ENCODE results near the gene PIK3R4. TPM values are rescaled to one million over a fixed set of nuclear protein-coding genes. Genes with fewer than 3 reads are reported as not detected.

PIK3R4 gene
- total RNA-seq, 1 donor, result 35.5 TPM

GRCh38 chr3:130743354-130743753 lies 3.3 kb downstream of the PIK3R4 start:
- Histone ChIP-seq H3K4me1 (ENCODE audit: insufficient read depth, low read length) (peaks cover 15% of the 10 kb centered on the region), H3K36me3 (ENCODE audit: insufficient read depth, low read length) (no peaks in the 10 kb centered on the region), H3K4me2 (ENCODE audit: insufficient read depth, low read length) (no peak overlapping the region), H3K27ac (ENCODE audit: low read depth, low read length) (no peak overlapping the region), H3K27me3 (ENCODE audit: insufficient read depth, low read length) (no peaks in the 10 kb centered on the region), H3K4me3 (ENCODE audit: insufficient read depth, low read length) (no peak overlapping the region), H2AFZ (ENCODE audit: low read length) (no peak overlapping the region), H4K20me1 (ENCODE audit: insufficient read depth, low read length) (peaks cover 4% of the 10 kb centered on the region), H3K9me3 (ENCODE audit: low read depth, low read length) (no peaks in the 10 kb centered on the region), H3K79me2 (ENCODE audit: insufficient read depth, low read length) (peaks cover 75% of the 10 kb centered on the region)
- no peak for DNase-seq (ENCODE audit: insufficient read length, low spot score, missing footprints)
- TF ChIP-seq CTCF (IDR thresholded peaks at IDR 0.05; ENCODE audit: extremely low read depth, low read depth, low read length), result no peak

GRCh38 chr3:130741946-130742610 lies 4.6 kb downstream of the PIK3R4 start:
- DNase-seq (ENCODE audit: insufficient read length, low spot score, missing footprints), result no peak
- H3K36me3 ChIP-seq (ENCODE audit: insufficient read depth, low read length), result no peaks in the 10 kb centered on the region
- H3K4me3 ChIP-seq (ENCODE audit: insufficient read depth, low read length), result no peak overlapping the region
- H4K20me1 ChIP-seq (ENCODE audit: insufficient read depth, low read length), result peaks cover 4% of the 10 kb centered on the region
- H3K4me2 ChIP-seq (ENCODE audit: insufficient read depth, low read length), result no peak overlapping the region
- H2AFZ ChIP-seq (ENCODE audit: low read length), result no peak overlapping the region
- no peak for TF ChIP-seq CTCF (IDR thresholded peaks at IDR 0.05; ENCODE audit: extremely low read depth, low read depth, low read length)
- peaks cover 88% of the 10 kb centered on the region for H3K79me2 ChIP-seq (ENCODE audit: insufficient read depth, low read length)
- H3K4me1 ChIP-seq (ENCODE audit: insufficient read depth, low read length), result peaks cover 12% of the 10 kb centered on the region
- no peaks in the 10 kb centered on the region for H3K27me3 ChIP-seq (ENCODE audit: insufficient read depth, low read length)
- no peak overlapping the region for H3K27ac ChIP-seq (ENCODE audit: low read depth, low read length)
- H3K9me3 ChIP-seq (ENCODE audit: low read depth, low read length), result no peaks in the 10 kb centered on the region

- no peak for DNase-seq (ENCODE audit: insufficient read length, low spot score, missing footprints)
- Histone ChIP-seq H3K27me3 (ENCODE audit: insufficient read depth, low read length) (no peaks in the 10 kb centered on the region), H3K9me3 (ENCODE audit: low read depth, low read length) (no peaks in the 10 kb centered on the region), H3K27ac (ENCODE audit: low read depth, low read length) (no peak overlapping the region), H3K4me3 (ENCODE audit: insufficient read depth, low read length) (no peak overlapping the region), H3K4me1 (ENCODE audit: insufficient read depth, low read length) (no peaks in the 10 kb centered on the region), H4K20me1 (ENCODE audit: insufficient read depth, low read length) (peaks cover 4% of the 10 kb centered on the region), H3K79me2 (ENCODE audit: insufficient read depth, low read length) (peaks cover 79% of the 10 kb centered on the region), H3K36me3 (ENCODE audit: insufficient read depth, low read length) (no peaks in the 10 kb centered on the region), H3K4me2 (ENCODE audit: insufficient read depth, low read length) (no peak overlapping the region), H2AFZ (ENCODE audit: low read length) (no peak overlapping the region)
- no peak for TF ChIP-seq CTCF (IDR thresholded peaks at IDR 0.05; ENCODE audit: extremely low read depth, low read depth, low read length)
Measured at GRCh38 chr3:130739848-130740247, 6.8 kb downstream of the PIK3R4 start.

- no peak overlapping the region for H3K4me3 ChIP-seq (ENCODE audit: insufficient read depth, low read length)
Measured at GRCh38 chr3:130738241-130738640, 8.4 kb downstream of the PIK3R4 start.

More at GRCh38 chr3:130738241-130738640, 8.4 kb downstream of the PIK3R4 start:
- Histone ChIP-seq H3K27me3 (ENCODE audit: insufficient read depth, low read length) (no peaks in the 10 kb centered on the region), H2AFZ (ENCODE audit: low read length) (no peak overlapping the region), H3K9me3 (ENCODE audit: low read depth, low read length) (no peaks in the 10 kb centered on the region), H3K36me3 (ENCODE audit: insufficient read depth, low read length) (no peaks in the 10 kb centered on the region), H3K4me2 (ENCODE audit: insufficient read depth, low read length) (no peak overlapping the region), H3K27ac (ENCODE audit: low read depth, low read length) (no peak overlapping the region), H3K79me2 (ENCODE audit: insufficient read depth, low read length) (peaks cover 69% of the 10 kb centered on the region), H3K4me1 (ENCODE audit: insufficient read depth, low read length) (no peaks in the 10 kb centered on the region), H4K20me1 (ENCODE audit: insufficient read depth, low read length) (peaks cover 4% of the 10 kb centered on the region)
- TF ChIP-seq CTCF (IDR thresholded peaks at IDR 0.05; ENCODE audit: extremely low read depth, low read depth, low read length), result no peak
- DNase-seq (ENCODE audit: insufficient read length, low spot score, missing footprints), result no peak
